NCI-H446 treated with DMSO at 0.1 percent for 48 hours (cell line): ENCODE measurements around the gene SORCS2.

Experiments used
- DNase-seq: peaks from one replicate; lab custom pipeline; 2025; lab: John Stamatoyannopoulos, UW

SORCS2 gene

GRCh38 chr4:7267829-7268228 is 75.5 kb downstream of the SORCS2 start:
- no peak for DNase-seq

DNA sequence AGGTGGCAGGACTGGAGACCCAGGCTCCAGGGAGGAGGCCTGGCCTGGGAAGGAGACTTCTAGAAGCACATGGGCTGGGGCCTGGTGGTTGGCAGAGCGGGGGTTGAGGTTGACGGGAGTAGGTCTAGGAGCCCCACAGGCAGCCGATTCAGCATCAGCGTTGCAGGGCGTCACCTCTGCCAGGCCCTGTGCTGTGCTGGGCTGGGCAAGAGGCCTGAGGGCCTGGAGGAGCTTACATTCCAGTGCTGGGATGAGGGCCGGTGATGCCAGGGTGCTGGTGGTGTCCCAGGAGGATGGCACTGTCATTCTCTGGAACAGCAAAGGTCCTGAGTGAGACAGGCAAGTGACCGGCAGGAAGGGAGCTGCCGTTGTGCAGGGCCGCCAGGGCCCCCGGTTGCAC is 76.6 kb downstream of the SORCS2 start:
- no peak for DNase-seq

DNA sequence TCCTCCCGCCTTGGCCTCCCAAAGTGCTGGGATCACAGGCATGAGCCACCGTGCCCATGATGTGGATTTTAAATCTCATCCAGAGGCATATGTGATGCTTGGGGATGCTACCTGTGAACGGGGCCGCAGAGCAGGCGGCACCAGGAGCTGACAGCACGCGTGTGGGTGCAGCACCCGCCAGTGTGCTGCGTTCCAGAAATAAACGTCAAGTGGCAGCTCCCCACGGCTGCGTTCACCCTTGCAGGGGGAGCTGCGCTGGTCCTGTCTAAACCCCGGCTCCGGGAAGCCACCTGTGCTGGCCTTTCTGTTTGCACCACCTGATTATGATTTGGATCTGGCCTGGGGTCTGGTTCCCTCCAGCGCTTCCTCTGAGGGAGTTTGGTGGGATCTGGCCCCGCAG is 77.8 kb downstream of the SORCS2 start:
- no peak for DNase-seq

DNA sequence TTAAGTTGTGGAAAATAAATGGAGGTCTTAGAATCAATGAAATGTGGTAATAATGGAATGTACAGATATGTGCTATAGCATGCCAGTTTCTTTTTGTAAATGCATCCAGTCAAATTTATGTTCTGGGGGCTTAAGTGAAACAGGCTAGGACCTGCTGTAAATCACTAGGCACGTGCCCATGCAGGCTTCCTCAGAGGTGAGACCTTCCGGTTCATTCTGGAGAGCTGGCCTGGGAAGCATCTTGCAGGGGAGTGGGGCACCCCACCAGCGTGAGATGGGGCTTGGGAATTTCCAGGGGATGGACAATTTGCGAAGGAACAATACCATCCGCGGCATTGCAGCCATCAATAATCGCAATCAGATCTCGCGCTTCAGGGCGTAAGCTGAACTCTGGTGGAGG is 80.1 kb downstream of the SORCS2 start:
- no peak for DNase-seq

- DNase-seq: no peak
Observed at GRCh38 chr4:7273738-7274297, 81.5 kb downstream of the SORCS2 start.

GRCh38 chr4:7275067-7275466 is 82.7 kb downstream of the SORCS2 start:
- no peak for DNase-seq

DNA sequence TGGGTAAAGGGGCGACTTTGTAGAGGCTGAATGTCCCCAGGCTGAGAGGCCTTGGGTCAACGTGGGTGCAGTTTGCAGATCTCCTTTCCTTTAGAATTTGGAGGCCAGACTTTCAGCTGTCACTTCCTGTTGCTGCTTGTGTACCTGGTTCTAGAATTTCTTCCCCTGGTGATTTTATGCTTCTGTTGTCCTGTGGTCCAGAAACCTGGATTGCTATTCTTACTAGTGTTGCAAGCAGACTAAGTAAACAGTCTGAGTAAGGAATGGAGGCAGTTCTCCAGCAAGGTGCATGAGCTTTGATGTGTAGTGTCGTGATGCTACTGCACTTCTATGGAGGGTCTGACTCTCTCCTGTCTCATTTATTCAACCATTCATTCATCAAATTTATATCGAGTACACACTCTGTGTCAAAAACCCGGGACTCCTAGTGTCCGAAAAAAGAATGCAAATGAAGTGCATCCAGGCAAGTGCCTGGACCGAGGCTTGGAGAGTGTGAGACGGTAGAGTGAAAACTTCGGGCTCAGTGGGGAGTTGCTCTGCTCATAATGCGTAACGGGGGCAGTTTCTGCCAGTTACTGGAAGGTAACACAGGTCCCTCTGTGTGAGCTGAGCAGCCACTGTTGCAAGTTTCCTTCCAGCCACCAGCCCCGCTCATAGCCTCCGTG is 83.3 kb downstream of the SORCS2 start:
- DNase-seq: no peak

- DNase-seq: no peak
Observed at GRCh38 chr4:7276515-7276914, 84.2 kb downstream of the SORCS2 start.

- no peak for DNase-seq
Observed at GRCh38 chr4:7278071-7278765, 85.9 kb downstream of the SORCS2 start.

GRCh38 chr4:7278981-7279380 is 86.6 kb downstream of the SORCS2 start:
- no peak for DNase-seq

- DNase-seq: no peak
Observed at GRCh38 chr4:7279902-7280301, 87.6 kb downstream of the SORCS2 start.

DNA sequence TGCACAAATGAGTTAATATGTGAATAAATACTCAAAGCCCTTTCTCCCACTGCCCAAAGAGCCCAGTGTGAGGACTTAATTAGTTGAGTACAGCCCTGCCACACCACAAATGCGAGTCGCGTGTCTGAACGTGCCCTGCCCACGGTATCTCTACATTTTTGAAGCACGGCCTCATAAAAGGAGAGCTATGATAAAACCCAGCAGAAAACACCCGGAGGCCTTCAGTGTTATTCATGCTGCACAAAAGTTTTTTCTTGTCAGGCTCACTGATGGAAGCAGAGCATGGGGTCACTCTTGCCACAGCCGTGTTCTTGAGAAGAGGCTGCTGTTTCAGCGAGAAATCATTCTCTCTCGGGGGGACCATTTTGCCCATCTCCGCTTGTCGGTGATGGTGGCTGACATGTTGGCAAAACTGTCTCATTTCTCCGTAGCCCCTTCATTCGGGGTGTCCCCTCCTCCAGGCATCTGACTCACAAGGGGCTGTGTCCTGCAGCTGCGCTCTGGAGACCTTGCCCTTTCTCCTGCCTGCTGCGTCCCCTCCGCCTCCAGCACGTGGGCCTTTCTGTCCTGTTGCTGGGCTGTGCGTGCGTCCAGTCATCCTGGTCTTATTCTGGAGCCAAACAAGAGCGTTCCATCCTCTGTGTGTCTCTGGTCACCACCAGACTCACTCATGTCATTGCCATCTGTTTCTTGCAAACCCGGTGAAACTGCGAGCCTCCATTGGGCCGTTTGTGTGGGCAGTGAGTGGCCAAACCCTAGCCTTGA is 88.8 kb downstream of the SORCS2 start:
- no peak for DNase-seq

- DNase-seq: no peak
Observed at GRCh38 chr4:7281691-7282665, 89.6 kb downstream of the SORCS2 start.

- DNase-seq: no peak
Observed at GRCh38 chr4:7282786-7283440, 90.6 kb downstream of the SORCS2 start.

GRCh38 chr4:7285244-7286094 is 93.1 kb downstream of the SORCS2 start:
- no peak for DNase-seq

GRCh38 chr4:7286170-7286569 is 93.8 kb downstream of the SORCS2 start:
- DNase-seq: no peak

GRCh38 chr4:7286798-7287197 is 94.5 kb downstream of the SORCS2 start:
- DNase-seq: no peak

- no peak for DNase-seq
Observed at GRCh38 chr4:7287274-7287917, 95.1 kb downstream of the SORCS2 start.

DNA sequence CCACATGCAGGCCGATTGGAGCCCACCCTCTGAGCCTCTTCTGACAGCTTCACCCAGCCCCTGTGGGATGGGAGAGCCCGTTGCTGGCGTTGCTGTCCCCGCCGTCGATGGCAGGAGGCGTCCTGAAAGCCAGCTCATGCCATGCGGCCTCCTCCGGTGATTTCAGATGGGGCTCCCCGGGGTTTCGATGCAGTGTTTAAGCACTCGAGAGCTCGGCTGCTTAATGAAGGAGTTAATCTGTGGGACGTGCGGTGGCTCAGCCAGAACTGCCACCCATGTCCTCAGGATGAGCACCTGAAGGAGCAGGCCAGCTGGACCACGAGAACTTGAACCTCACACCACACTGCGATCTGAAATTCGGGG is 95.6 kb downstream of the SORCS2 start:
- no peak for DNase-seq
